ENCODE measurements around the gene CNTLN.
"Not testable (repeated sequence)": the region's sequence is repeated elsewhere in the genome, so short reads cannot be mapped to it uniquely, and the experiment has no call there.

The CNTLN gene

DNA sequence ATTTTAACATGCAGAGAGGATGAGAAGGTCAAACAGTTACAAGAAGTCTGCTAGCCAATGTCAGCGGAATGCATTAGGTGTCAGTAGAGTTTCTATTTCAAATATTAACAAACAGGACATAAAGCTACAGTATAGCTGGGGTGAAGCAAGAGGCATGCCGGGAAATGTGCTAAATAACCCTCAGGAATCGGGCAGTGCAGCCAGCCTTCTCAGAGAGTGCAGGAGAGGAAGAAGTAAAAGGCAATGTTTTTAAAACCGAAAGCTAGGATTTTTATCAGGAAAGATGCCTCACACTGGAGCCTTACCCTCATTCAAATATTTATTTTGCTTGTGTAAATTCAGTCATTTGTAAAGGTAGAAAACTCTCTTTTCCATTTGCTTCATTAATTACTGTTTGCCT lies 384.9 kb downstream of the CNTLN start:
- Histone ChIP-seq H3K4me1 (ENCODE audit: insufficient read depth, low read length, severe bottlenecking) (no peaks in the 10 kb centered on the region), H3K9me2 (ENCODE audit: low read depth, low read length) (no peaks in the 10 kb centered on the region), H3K9ac (ENCODE audit: low read length) (no peak overlapping the region), H3F3A (ENCODE audit: insufficient read depth, low read length) (no peaks in the 10 kb centered on the region; the same call in 1 of the 2 replicates), H3K4me2 (ENCODE audit: low read length) (no peak overlapping the region), H3K79me2 (ENCODE audit: insufficient read depth, low read length) (no peaks in the 10 kb centered on the region), H3K27ac (ENCODE audit: low read depth, low read length, poor library complexity, severe bottlenecking) (no peak overlapping the region), H2AFZ (ENCODE audit: low read length) (no peak overlapping the region), H4K20me1 (ENCODE audit: insufficient read depth, low read length) (no peaks in the 10 kb centered on the region), H3K9me3 (ENCODE audit: low read length) (no peaks in the 10 kb centered on the region), H3K36me3 (ENCODE audit: insufficient read depth, low read length) (no peaks in the 10 kb centered on the region), H3K4me3 (ENCODE audit: low read depth, low read length, poor library complexity, severe bottlenecking) (no peak overlapping the region), H3K27me3 (ENCODE audit: insufficient read depth, low read length) (no peaks in the 10 kb centered on the region)
- TF ChIP-seq EZH2 (IDR thresholded peaks at IDR 0.05; ENCODE audit: borderline replicate concordance, low read length) = no peak
- TF ChIP-seq, protein P1, sequence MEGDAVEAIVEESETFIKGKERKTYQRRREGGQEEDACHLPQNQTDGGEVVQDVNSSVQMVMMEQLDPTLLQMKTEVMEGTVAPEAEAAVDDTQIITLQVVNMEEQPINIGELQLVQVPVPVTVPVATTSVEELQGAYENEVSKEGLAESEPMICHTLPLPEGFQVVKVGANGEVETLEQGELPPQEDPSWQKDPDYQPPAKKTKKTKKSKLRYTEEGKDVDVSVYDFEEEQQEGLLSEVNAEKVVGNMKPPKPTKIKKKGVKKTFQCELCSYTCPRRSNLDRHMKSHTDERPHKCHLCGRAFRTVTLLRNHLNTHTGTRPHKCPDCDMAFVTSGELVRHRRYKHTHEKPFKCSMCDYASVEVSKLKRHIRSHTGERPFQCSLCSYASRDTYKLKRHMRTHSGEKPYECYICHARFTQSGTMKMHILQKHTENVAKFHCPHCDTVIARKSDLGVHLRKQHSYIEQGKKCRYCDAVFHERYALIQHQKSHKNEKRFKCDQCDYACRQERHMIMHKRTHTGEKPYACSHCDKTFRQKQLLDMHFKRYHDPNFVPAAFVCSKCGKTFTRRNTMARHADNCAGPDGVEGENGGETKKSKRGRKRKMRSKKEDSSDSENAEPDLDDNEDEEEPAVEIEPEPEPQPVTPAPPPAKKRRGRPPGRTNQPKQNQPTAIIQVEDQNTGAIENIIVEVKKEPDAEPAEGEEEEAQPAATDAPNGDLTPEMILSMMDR (IDR thresholded peaks at IDR 0.05; ENCODE audit: low read length) = no peak

DNA sequence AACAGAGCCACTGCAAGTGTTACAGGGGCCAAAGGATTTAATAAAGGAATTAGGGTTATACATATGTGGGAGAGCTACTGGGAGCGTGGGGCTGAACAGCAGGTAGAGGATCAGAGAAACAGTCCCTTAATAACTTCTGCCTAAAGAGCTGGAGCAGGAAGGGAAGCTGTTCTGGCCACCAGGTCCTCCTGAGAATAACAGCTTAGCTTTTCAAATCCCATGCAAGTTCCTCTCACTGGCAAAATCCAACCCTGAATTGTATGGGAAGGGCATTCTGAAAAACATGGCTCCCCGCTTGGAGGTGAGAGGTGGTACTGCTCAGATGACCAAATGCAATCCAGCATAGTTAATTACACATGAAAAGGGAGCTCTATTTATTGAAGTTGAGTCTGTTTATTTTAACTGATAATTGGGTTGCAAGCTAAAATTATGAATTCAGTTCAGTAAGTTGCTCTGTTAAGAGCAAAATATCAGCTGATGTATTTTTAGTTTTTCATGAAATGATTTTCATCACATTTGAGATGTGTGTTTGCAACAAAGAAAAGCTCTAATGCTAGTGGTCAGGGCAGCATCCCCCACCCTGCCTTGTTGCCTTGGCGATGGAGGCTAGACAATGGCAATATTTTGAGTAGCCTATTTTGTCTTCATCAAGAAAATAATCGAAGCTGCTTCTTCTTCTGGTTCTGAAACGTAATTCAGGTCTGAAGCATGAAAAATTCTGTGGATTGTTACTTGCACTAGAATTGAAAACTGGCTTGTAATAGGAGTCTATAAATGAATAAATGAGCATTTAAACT lies 385.6 kb downstream of the CNTLN start:
- H3K4me2 ChIP-seq (ENCODE audit: low read length) = no peak overlapping the region
- no peaks in the 10 kb centered on the region for H3K9me2 ChIP-seq (ENCODE audit: low read depth, low read length)
- no peak for TF ChIP-seq EZH2 (IDR thresholded peaks at IDR 0.05; ENCODE audit: borderline replicate concordance, low read length)
- TF ChIP-seq, protein P1 (IDR thresholded peaks at IDR 0.05; ENCODE audit: low read length) = no peak
- H3K9me3 ChIP-seq (ENCODE audit: low read length) = no peaks in the 10 kb centered on the region
- no peak overlapping the region for H3K27ac ChIP-seq (ENCODE audit: low read depth, low read length, poor library complexity, severe bottlenecking)
- no peaks in the 10 kb centered on the region for H3K4me1 ChIP-seq (ENCODE audit: insufficient read depth, low read length, severe bottlenecking)
- no peak overlapping the region for H2AFZ ChIP-seq (ENCODE audit: low read length)
- H3K4me3 ChIP-seq (ENCODE audit: low read depth, low read length, poor library complexity, severe bottlenecking) = no peak overlapping the region
- no peaks in the 10 kb centered on the region for H3K27me3 ChIP-seq (ENCODE audit: insufficient read depth, low read length)
- H3K79me2 ChIP-seq (ENCODE audit: insufficient read depth, low read length) = no peaks in the 10 kb centered on the region
- no peaks in the 10 kb centered on the region for H3K36me3 ChIP-seq (ENCODE audit: insufficient read depth, low read length)
- H3F3A ChIP-seq (ENCODE audit: insufficient read depth, low read length) = no peaks in the 10 kb centered on the region; the same call in 1 of the 2 replicates
- no peaks in the 10 kb centered on the region for H4K20me1 ChIP-seq (ENCODE audit: insufficient read depth, low read length)
- no peak overlapping the region for H3K9ac ChIP-seq (ENCODE audit: low read length)

DNA sequence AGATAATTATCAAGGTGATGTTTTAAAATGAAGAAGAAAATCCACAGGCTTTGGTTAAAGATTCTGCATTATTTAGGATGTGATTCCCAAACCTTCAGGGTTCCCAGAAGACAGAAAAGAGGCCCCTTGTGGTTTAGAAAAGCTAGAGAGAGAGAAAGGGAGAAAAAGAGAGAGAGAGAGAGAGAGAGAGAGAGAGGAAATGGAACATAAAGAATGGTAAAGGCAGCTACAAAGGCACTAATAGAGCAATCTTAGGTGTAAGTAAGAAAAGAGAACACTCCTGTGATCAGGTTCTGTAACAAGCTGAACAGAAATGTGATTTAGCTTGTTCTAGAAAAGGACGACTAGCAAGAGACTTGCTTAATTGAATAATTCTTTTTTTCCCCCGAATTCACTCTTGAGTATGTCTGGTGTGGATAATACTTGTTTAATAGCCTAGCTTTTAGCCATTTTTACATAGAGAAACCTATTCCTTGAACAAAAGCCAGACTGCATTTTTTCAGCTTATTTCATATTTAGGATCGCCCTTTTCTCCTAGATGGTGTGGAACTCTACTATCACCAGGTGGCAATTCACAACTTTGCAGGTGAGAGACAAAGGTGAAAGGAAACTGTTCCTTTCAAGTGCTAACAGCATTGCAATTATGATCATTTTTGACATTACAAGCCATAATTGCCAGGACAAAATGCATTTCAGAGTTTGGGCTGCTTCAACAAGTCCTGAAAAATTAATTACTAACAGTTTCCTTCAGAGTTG lies 386.4 kb downstream of the CNTLN start:
- Histone ChIP-seq H3K4me1 (ENCODE audit: insufficient read depth, low read length, severe bottlenecking) (no peaks in the 10 kb centered on the region), H3K27ac (ENCODE audit: low read depth, low read length, poor library complexity, severe bottlenecking) (no peak overlapping the region), H3K79me2 (ENCODE audit: insufficient read depth, low read length) (no peaks in the 10 kb centered on the region), H3K9me2 (ENCODE audit: low read depth, low read length) (no peaks in the 10 kb centered on the region), H4K20me1 (ENCODE audit: insufficient read depth, low read length) (no peaks in the 10 kb centered on the region), H3K36me3 (ENCODE audit: insufficient read depth, low read length) (no peaks in the 10 kb centered on the region), H3K4me3 (ENCODE audit: low read depth, low read length, poor library complexity, severe bottlenecking) (no peak overlapping the region), H3K4me2 (ENCODE audit: low read length) (no peak overlapping the region), H3K27me3 (ENCODE audit: insufficient read depth, low read length) (no peaks in the 10 kb centered on the region), H3K9me3 (ENCODE audit: low read length) (no peaks in the 10 kb centered on the region), H3F3A (ENCODE audit: insufficient read depth, low read length) (no peaks in the 10 kb centered on the region; the same call in 1 of the 2 replicates), H3K9ac (ENCODE audit: low read length) (no peak overlapping the region), H2AFZ (ENCODE audit: low read length) (no peak overlapping the region)
- no peak for TF ChIP-seq EZH2 (IDR thresholded peaks at IDR 0.05; ENCODE audit: borderline replicate concordance, low read length)
- TF ChIP-seq, protein P1 (IDR thresholded peaks at IDR 0.05; ENCODE audit: low read length) = no peak

DNA sequence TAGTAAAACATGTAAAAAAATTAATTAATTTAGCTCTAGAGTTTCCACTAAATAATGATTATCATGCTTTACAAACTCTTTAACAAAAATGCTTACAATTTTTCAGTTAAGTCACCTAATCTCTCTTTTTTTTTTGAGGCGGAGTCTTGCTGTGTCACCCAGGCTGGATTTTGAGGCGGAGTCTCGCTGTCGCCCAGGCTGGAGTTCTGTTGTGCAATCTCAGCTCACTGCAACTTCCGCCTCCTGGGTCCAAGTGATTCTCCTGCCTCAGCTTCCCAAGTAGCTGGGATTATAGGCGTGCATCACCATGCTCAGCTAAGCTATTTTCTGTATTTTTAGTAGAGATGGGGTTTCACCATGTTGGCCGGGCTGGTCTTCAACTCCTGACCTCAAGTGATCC lies 391.9 kb downstream of the CNTLN start:
- not testable (repeated sequence) for H2AFZ ChIP-seq (ENCODE audit: low read length); H3K9me2 ChIP-seq (ENCODE audit: low read depth, low read length); H3F3A ChIP-seq (ENCODE audit: insufficient read depth, low read length); H3K27me3 ChIP-seq (ENCODE audit: insufficient read depth, low read length); H3K9me3 ChIP-seq (ENCODE audit: low read length); H4K20me1 ChIP-seq (ENCODE audit: insufficient read depth, low read length); H3K27ac ChIP-seq (ENCODE audit: low read depth, low read length, poor library complexity, severe bottlenecking); H3K36me3 ChIP-seq (ENCODE audit: insufficient read depth, low read length); H3K4me1 ChIP-seq (ENCODE audit: insufficient read depth, low read length, severe bottlenecking); H3K9ac ChIP-seq (ENCODE audit: low read length); H3K4me3 ChIP-seq (ENCODE audit: low read depth, low read length, poor library complexity, severe bottlenecking); H3K4me2 ChIP-seq (ENCODE audit: low read length); H3K79me2 ChIP-seq (ENCODE audit: insufficient read depth, low read length)

All from OCI-LY1 (cell line).